MCF 10A (cell line): ENCODE results near the gene ANGPT4. TPM values are rescaled to one million over a fixed set of nuclear protein-coding genes. Genes with fewer than 3 reads are reported as not detected.

Experiments
- BruUV-seq: library from RNA; stranded (reverse); fragments of 400-500 nt; replicated peaks from 2 replicates; lab custom pipeline; 2021; lab: Mats Ljungman, UMichigan
- CTCF ChIA-PET: fragments of 300-600 bp; sonication (Branson Sonifier 250); formaldehyde crosslinking; extraction: SDS; loops from one replicate; lab custom pipeline; 2021; ENCODE audit warnings: antibody characterized with exemption, inconsistent platforms; lab: Yijun Ruan, JAX
- POLR2A ChIA-PET: fragments of 300-600, 350-650 bp; sonication (Branson Sonifier 250); formaldehyde crosslinking; extraction: SDS; loops from one replicate; lab custom pipeline; 2020; ENCODE audit warnings: antibody characterized with exemption, inconsistent platforms; lab: Yijun Ruan, JAX
- DNase-seq: peaks from one replicate; pipeline ENCODE4 v3.0.0-alpha.2; 2018; ENCODE audit not compliant: unreplicated experiment
- H3K27ac Mint-ChIP-seq: one replicate; pipeline ENCODE4 v1.8.0; 2022; ENCODE audit warnings: mild to moderate bottlenecking, low read depth, mixed read lengths; ENCODE audit not compliant: unreplicated experiment
- H3K27me3 Mint-ChIP-seq: one replicate; pipeline ENCODE4 v1.8.0; 2022; ENCODE audit warnings: mixed read lengths; ENCODE audit not compliant: insufficient read depth, unreplicated experiment
- H3K36me3 Mint-ChIP-seq: one replicate; pipeline ENCODE4 v1.8.0; 2022; ENCODE audit warnings: mild to moderate bottlenecking, moderate library complexity, mixed read lengths; ENCODE audit not compliant: insufficient read depth, unreplicated experiment
- H3K4me1 Mint-ChIP-seq: one replicate; pipeline ENCODE4 v1.8.0; 2022; ENCODE audit warnings: mixed read lengths; ENCODE audit not compliant: insufficient read depth, unreplicated experiment
- H3K4me3 Mint-ChIP-seq: one replicate; pipeline ENCODE4 v1.8.0; 2022; ENCODE audit warnings: mild to moderate bottlenecking, moderate library complexity, mixed read lengths; ENCODE audit not compliant: unreplicated experiment
- H3K9me3 Mint-ChIP-seq: one replicate; pipeline ENCODE4 v1.8.0; 2022; ENCODE audit warnings: mixed read lengths; ENCODE audit not compliant: unreplicated experiment
- intact Hi-C: fragments of 100-400 bp; cut with micrococcal nuclease; formaldehyde crosslinking; loops from 2 replicates; pipeline ENCODE4 v1.14.1; 2022
- total RNA-seq: library from RNA; stranded (reverse); gene quantifications from 2 replicates; pipeline ENCODE4 v1.2.3, GENCODE V29; 2022
- TF ChIP-seq, protein P1 (sequence below): fragments of 200-600 bp; IDR thresholded peaks from one replicate; pipeline ENCODE4 v1.8.0; 2022; ENCODE audit warnings: antibody characterized with exemption, mild to moderate bottlenecking; ENCODE audit not compliant: unreplicated experiment

Gene ANGPT4
- total RNA-seq, 1 experiment from 2014 or later = not detected

DNA sequence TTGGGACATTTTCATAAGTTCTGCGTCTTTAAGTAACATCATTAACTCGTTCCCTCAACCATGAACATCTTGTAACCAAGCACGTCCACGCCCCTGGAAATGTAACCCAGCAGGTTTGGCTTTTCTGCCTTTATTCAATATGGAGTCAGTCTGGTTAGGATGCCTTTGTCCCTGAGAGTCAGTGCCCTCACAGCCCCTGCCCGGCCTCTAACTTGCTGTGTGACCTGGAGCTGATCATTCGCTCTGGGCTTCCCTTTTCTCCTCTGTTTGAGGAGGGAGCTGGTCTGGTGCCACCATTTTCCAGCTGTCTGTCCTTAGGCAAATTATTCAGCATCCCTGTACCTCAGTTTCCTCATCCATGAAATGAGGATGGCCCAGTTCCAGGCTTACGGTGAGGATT is 26.5 kb upstream of the ANGPT4 start:
- Mint-ChIP-seq H3K9me3 (no peaks in the 10 kb centered on the region), H3K36me3 (no peaks in the 10 kb centered on the region), H3K27me3 (peaks cover 35% of the 10 kb centered on the region), H3K27ac (no peak overlapping the region), H3K4me1 (no peaks in the 10 kb centered on the region), H3K4me3 (no peak overlapping the region)
- TF ChIP-seq, protein P1, sequence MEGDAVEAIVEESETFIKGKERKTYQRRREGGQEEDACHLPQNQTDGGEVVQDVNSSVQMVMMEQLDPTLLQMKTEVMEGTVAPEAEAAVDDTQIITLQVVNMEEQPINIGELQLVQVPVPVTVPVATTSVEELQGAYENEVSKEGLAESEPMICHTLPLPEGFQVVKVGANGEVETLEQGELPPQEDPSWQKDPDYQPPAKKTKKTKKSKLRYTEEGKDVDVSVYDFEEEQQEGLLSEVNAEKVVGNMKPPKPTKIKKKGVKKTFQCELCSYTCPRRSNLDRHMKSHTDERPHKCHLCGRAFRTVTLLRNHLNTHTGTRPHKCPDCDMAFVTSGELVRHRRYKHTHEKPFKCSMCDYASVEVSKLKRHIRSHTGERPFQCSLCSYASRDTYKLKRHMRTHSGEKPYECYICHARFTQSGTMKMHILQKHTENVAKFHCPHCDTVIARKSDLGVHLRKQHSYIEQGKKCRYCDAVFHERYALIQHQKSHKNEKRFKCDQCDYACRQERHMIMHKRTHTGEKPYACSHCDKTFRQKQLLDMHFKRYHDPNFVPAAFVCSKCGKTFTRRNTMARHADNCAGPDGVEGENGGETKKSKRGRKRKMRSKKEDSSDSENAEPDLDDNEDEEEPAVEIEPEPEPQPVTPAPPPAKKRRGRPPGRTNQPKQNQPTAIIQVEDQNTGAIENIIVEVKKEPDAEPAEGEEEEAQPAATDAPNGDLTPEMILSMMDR = no peak
- CTCF ChIA-PET = interaction anchor here (0.9 to 2.8 kb wide), 4 partner anchors 10 to 124 kb away, joined by 3 to 17 read pairs (median 6); no protein-coding TSS in a partner anchor
- intact Hi-C loops = no loop called here
- no peak for DNase-seq
- no TSS peak for BruUV-seq
- POLR2A ChIA-PET = no interaction called here

- TF ChIP-seq, protein P1 = no peak
- H3K27ac Mint-ChIP-seq = no peak overlapping the region
- BruUV-seq = no TSS peak
- H3K4me1 Mint-ChIP-seq = no peaks in the 10 kb centered on the region
- ChIA-PET POLR2A (no interaction called here), CTCF (interaction anchor here (1.3 kb wide), 1 partner anchor 15 kb away, joined by 6 read pairs; no protein-coding TSS in a partner anchor)
- H3K9me3 Mint-ChIP-seq = no peaks in the 10 kb centered on the region
- H3K36me3 Mint-ChIP-seq = no peaks in the 10 kb centered on the region
- intact Hi-C loops = no loop called here
- peaks cover 18% of the 10 kb centered on the region for H3K27me3 Mint-ChIP-seq
- no peak overlapping the region for H3K4me3 Mint-ChIP-seq
- DNase-seq = no peak
Measured at GRCh38 chr20:940926-941325, 24.8 kb upstream of the ANGPT4 start.

GRCh38 chr20:939606-940005 is 23.5 kb upstream of the ANGPT4 start:
- ChIA-PET POLR2A (no interaction called here), CTCF (interaction anchor here (0.5 to 0.7 kb wide), 2 partner anchors 14 to 15 kb away, joined by 3 to 4 read pairs; no protein-coding TSS in a partner anchor)
- intact Hi-C loops = no loop called here
- Mint-ChIP-seq H3K27ac (no peak overlapping the region), H3K27me3 (peaks cover 15% of the 10 kb centered on the region), H3K4me3 (no peak overlapping the region), H3K9me3 (no peaks in the 10 kb centered on the region), H3K4me1 (no peaks in the 10 kb centered on the region), H3K36me3 (no peaks in the 10 kb centered on the region)
- no TSS peak for BruUV-seq
- no peak for DNase-seq
- TF ChIP-seq, protein P1 = no peak

GRCh38 chr20:934186-934840 is 18.2 kb upstream of the ANGPT4 start:
- no TSS peak for BruUV-seq
- no peak overlapping the region for H3K27ac Mint-ChIP-seq
- CTCF ChIA-PET = interaction anchor here (1.5 to 1.9 kb wide), 2 partner anchors 21 to 118 kb away, joined by 8 to 10 read pairs; no protein-coding TSS in a partner anchor

More at GRCh38 chr20:934186-934840, 18.2 kb upstream of the ANGPT4 start:
- H3K4me3 Mint-ChIP-seq = no peak overlapping the region
- TF ChIP-seq, protein P1 = no peak
- no peaks in the 10 kb centered on the region for H3K4me1 Mint-ChIP-seq
- intact Hi-C loops = no loop called here
- H3K36me3 Mint-ChIP-seq = no peaks in the 10 kb centered on the region
- H3K9me3 Mint-ChIP-seq = peaks cover 14% of the 10 kb centered on the region
- no peak for DNase-seq
- POLR2A ChIA-PET = no interaction called here
- no peaks in the 10 kb centered on the region for H3K27me3 Mint-ChIP-seq
